Naive thymus-derived CD4-positive, alpha-beta T cell (primary cell): ENCODE data around the gene PKP4. TPM values are rescaled to one million over a fixed set of nuclear protein-coding genes. Genes with fewer than 3 reads are reported as not detected.

Source experiments
- ATAC-seq: fragments of 150-1000 bp; cut with Tn5 transposase; 2 replicates; pipeline ENCODE4 v1.10.0; 2021; ENCODE audit warnings: mild to moderate bottlenecking, moderate library complexity
- CTCF ChIA-PET: fragments of 350-600 bp; sonication (Branson Sonifier 250); formaldehyde crosslinking; loops from one replicate; lab custom pipeline; 2021; ENCODE audit warnings: antibody characterized with exemption; lab: Charles Lee
- POLR2A ChIA-PET: fragments of 350-600 bp; sonication (Branson Sonifier 250); formaldehyde crosslinking; loops from one replicate; lab custom pipeline; 2021; ENCODE audit warnings: antibody characterized with exemption, inconsistent platforms; lab: Charles Lee
- DNase-seq, 9 donors: peaks; one replicate each; pipeline versions ENCODE4 v3.0.0 to v3.0.0-alpha.2; 2020 to 2022; ENCODE audit warnings: mixed read lengths in 1 of 9
- H3K27ac ChIP-seq: one replicate; pipeline ENCODE4 v1.7.0; 2013; ENCODE audit warnings: mild to moderate bottlenecking, low read depth, low read length, moderate library complexity
- H3K27me3 ChIP-seq, 2 donors: one replicate each; pipeline ENCODE4 v1.7.0; 2013; ENCODE audit warnings: low read length in 2 of 2, mild to moderate bottlenecking in 2 of 2, moderate library complexity in 2 of 2; ENCODE audit not compliant: control insufficient read depth in 2 of 2, insufficient read depth in 2 of 2
- H3K36me3 ChIP-seq, 3 experiments: 1 replicate in 2 of 3; 2 replicates in 1 of 3; pipeline ENCODE4 v1.7.0; 2013; ENCODE audit warnings: low read length in 3 of 3, mild to moderate bottlenecking in 3 of 3, moderate library complexity in 1 of 3; ENCODE audit not compliant: insufficient read depth in 3 of 3, control insufficient read depth in 2 of 3
- H3K4me1 ChIP-seq, 2 donors: one replicate each; pipeline ENCODE4 v1.7.0; 2013; ENCODE audit warnings: low read length in 2 of 2, mild to moderate bottlenecking in 2 of 2, moderate library complexity in 1 of 2; ENCODE audit not compliant: control insufficient read depth in 2 of 2, insufficient read depth in 2 of 2
- H3K4me3 ChIP-seq: 2 replicates; pipeline ENCODE4 v1.7.0; 2013; ENCODE audit warnings: mild to moderate bottlenecking, low read length
- H3K9me3 ChIP-seq, 3 experiments: 1 replicate in 2 of 3; 2 replicates in 1 of 3; pipeline ENCODE4 v1.7.0; 2013; ENCODE audit warnings: low read length in 3 of 3; ENCODE audit not compliant: control insufficient read depth in 2 of 3
- H3K27ac Mint-ChIP-seq, 9 donors: one replicate each; pipeline ENCODE4 v1.8.0; 2020 to 2022; ENCODE audit warnings: mixed read lengths in 9 of 9, mild to moderate bottlenecking in 8 of 9, moderate library complexity in 5 of 9, inconsistent platforms in 2 of 9
- H3K27me3 Mint-ChIP-seq, 5 donors: one replicate each; pipeline ENCODE4 v1.8.0; 2021 to 2022; ENCODE audit warnings: mixed read lengths in 5 of 5, mild to moderate bottlenecking in 1 of 5
- H3K36me3 Mint-ChIP-seq, 5 donors: one replicate each; pipeline ENCODE4 v1.8.0; 2020 to 2022; ENCODE audit warnings: mixed read lengths in 5 of 5, mild to moderate bottlenecking in 3 of 5, inconsistent platforms in 1 of 5
- H3K4me1 Mint-ChIP-seq, 7 donors: one replicate each; pipeline ENCODE4 v1.8.0; 2020 to 2022; ENCODE audit warnings: mixed read lengths in 7 of 7, mild to moderate bottlenecking in 3 of 7, inconsistent platforms in 1 of 7
- H3K4me3 Mint-ChIP-seq, 10 donors: one replicate each; pipeline ENCODE4 v1.8.0; 2020 to 2022; ENCODE audit warnings: mild to moderate bottlenecking in 10 of 10, mixed read lengths in 10 of 10, moderate library complexity in 6 of 10, inconsistent platforms in 2 of 10
- H3K9me3 Mint-ChIP-seq, 11 donors: one replicate each; pipeline ENCODE4 v1.8.0; 2020 to 2022; ENCODE audit warnings: mixed read lengths in 11 of 11, mild to moderate bottlenecking in 4 of 11, inconsistent platforms in 1 of 11, moderate library complexity in 1 of 11
- intact Hi-C, 2 donors: fragments of 100-400 bp; cut with micrococcal nuclease; formaldehyde crosslinking; loops; one replicate each; pipeline ENCODE4 v1.15.1; 2023
- polyA plus RNA-seq, 2 donors: library from polyadenylated mRNA; unstranded; fragments of 300-500 nt; fragmentation: Illumina TruSeq; gene quantifications; one replicate each; pipeline ENCODE4 v1.2.3, GENCODE V29; 2021
- total RNA-seq, 6 experiments: library from RNA in 5 of 6; stranded (reverse) in 5 of 6; gene quantifications; 1 replicate in 5 of 6; 2 replicates in 1 of 6; pipeline ENCODE4 v1.2.3 and lab custom pipeline; 2021 to 2026

Gene PKP4
- total and polyA plus RNA-seq, 7 experiments from 2014 or later = 1.3 to 33.2 (median 16.6) TPM

DNA sequence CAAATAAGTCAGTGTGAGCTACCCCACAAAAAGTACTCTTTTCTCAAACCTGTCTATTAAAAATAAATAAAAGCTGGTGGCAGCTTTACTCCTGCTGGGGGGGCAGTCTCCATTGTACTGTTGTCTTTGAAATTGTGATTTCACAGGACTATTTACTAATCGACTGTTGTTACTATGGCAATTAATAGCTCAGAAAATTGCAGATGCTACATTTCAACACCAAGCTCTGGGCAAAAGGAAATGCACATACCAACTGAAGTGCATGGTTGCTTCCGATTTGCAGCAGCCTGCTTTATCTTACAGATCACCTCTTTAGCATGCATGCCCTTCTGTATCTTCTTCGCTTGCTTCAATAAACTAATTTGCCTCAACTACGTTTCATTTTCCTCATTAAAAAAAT, 220.8 kb downstream of the PKP4 start:
- H3K4me1 ChIP-seq = no peaks in the 10 kb centered on the region
- ATAC-seq = no peak
- no peaks in the 10 kb centered on the region for H3K9me3 Mint-ChIP-seq
- H3K36me3 Mint-ChIP-seq = peaks cover 2 to 58% (median 31%) of the 10 kb centered on the region in 5 donors
- peaks cover 0 to 1% (median 0%) of the 10 kb centered on the region in 7 donors for H3K4me1 Mint-ChIP-seq
- H3K27ac ChIP-seq = no peak overlapping the region
- no peak for DNase-seq
- H3K36me3 ChIP-seq = peaks cover 0 to 4% (median 3%) of the 10 kb centered on the region in 3 experiments
- H3K27me3 ChIP-seq = no peaks in the 10 kb centered on the region
- POLR2A ChIA-PET = no interaction called here
- no peak overlapping the region for H3K27ac Mint-ChIP-seq
- H3K9me3 ChIP-seq = no peaks in the 10 kb centered on the region
- CTCF ChIA-PET = no interaction called here
- intact Hi-C loops = no loop called here
- no peaks in the 10 kb centered on the region for H3K27me3 Mint-ChIP-seq
- H3K4me3 ChIP-seq = no peak overlapping the region
- no peak overlapping the region for H3K4me3 Mint-ChIP-seq

DNA sequence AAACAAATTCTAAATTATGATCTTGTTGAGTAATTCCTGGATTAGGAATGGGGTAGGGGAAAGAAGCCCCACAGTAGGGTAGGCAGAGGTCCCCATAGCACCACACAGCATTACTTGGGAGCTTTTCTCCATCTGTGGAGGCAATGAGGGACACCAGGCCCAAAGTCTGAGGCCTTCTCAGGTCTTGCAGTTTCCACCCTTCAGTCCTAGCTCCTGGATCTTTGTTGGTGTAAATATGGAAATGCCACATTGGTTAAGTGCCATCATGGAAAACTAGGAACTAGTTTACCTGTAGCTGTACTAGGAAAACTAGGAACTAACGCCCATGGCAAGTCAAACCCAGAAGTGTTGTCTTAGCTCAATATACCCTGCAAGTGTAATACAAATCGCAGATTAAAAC, 225.1 kb downstream of the PKP4 start:
- intact Hi-C loops = no loop called here
- Mint-ChIP-seq H3K4me3 (no peak overlapping the region), H3K4me1 (no peaks in the 10 kb centered on the region), H3K36me3 (peaks cover 0 to 29% (median 14%) of the 10 kb centered on the region in 5 donors), H3K9me3 (peaks cover 0 to 2% (median 0%) of the 10 kb centered on the region in 11 donors), H3K27ac (no peak overlapping the region), H3K27me3 (no peaks in the 10 kb centered on the region)
- H3K36me3 ChIP-seq = no peaks in the 10 kb centered on the region
- ChIA-PET CTCF (no interaction called here), POLR2A (no interaction called here)
- no peak for ATAC-seq
- no peaks in the 10 kb centered on the region for H3K9me3 ChIP-seq
- no peaks in the 10 kb centered on the region for H3K4me1 ChIP-seq
- DNase-seq = no peak
- no peak overlapping the region for H3K4me3 ChIP-seq
- H3K27ac ChIP-seq = no peak overlapping the region
- no peaks in the 10 kb centered on the region for H3K27me3 ChIP-seq

DNA sequence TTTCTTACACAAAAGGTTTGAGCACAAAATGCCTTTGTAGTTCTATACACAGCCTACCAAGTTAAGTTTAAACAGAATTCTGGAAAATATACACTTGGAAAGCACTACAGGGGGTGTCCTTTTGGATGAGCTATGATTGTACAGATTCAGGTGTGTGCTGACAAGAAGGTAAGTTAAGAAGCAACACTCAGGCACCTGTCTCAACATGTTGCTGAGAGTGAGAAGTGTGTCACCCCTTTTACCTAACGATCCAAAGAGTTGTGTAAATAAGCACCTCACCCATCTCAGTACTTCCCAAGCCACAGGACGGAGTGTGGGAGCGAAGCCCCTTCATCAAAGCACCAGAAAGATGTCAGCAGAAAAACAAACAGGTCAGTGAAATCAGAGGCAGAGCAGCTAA, 228.9 kb downstream of the PKP4 start:
- Histone ChIP-seq H3K27me3 (no peaks in the 10 kb centered on the region), H3K36me3 (no peaks in the 10 kb centered on the region), H3K27ac (no peak overlapping the region), H3K4me1 (no peaks in the 10 kb centered on the region), H3K9me3 (no peaks in the 10 kb centered on the region), H3K4me3 (no peak overlapping the region)
- intact Hi-C loops = no loop called here
- ChIA-PET CTCF (interaction anchor here (0.6 kb wide), 1 partner anchor 467 kb away, joined by 3 read pairs; no protein-coding TSS in a partner anchor), POLR2A (no interaction called here)
- H3K4me1 Mint-ChIP-seq = no peaks in the 10 kb centered on the region
- no peak overlapping the region for H3K4me3 Mint-ChIP-seq
- no peak overlapping the region for H3K27ac Mint-ChIP-seq
- peaks cover 0 to 6% (median 4%) of the 10 kb centered on the region in 5 donors for H3K27me3 Mint-ChIP-seq
- ATAC-seq (no peak), DNase-seq (no peak)
- H3K36me3 Mint-ChIP-seq = peaks cover 0 to 8% (median 3%) of the 10 kb centered on the region in 5 donors
- H3K9me3 Mint-ChIP-seq = peaks cover 0 to 2% (median 0%) of the 10 kb centered on the region in 11 donors

DNA sequence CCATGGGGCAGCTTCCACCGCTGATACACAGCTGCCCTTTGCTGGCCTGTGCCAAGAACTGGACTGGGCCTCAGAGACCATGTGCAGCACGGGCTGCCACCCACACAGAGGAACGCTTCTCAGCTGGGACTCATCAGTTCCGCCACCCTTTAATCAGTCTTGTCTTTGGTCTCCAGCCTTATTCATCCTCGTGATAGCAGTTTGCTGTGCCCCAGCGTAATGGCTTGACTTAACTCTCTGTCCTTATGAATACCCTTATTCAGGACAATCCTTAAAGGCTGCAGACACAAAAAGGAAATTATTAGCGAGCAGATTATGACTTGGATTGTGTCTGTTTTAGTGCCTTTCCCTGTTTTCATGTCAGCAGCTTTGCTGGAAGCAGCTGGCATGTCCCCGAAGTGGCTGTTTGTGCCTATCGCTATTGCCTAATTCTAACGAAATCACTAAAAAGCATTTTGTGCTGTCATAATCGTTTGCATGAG, 229.5 kb downstream of the PKP4 start:
- Mint-ChIP-seq H3K9me3 (peaks cover 0 to 2% (median 0%) of the 10 kb centered on the region in 11 donors), H3K4me3 (no peak overlapping the region), H3K4me1 (no peaks in the 10 kb centered on the region), H3K27ac (no peak overlapping the region), H3K27me3 (peaks cover 0 to 7% (median 4%) of the 10 kb centered on the region in 5 donors), H3K36me3 (peaks cover 0 to 2% (median 0%) of the 10 kb centered on the region in 5 donors)
- H3K36me3 ChIP-seq = no peaks in the 10 kb centered on the region
- ChIA-PET POLR2A (no interaction called here), CTCF (interaction anchor here (0.6 kb wide), 1 partner anchor 466 kb away, joined by 3 read pairs; no protein-coding TSS in a partner anchor)
- DNase-seq (no peak), ATAC-seq (no peak)
- intact Hi-C loops = no loop called here
- no peak overlapping the region for H3K4me3 ChIP-seq
- H3K4me1 ChIP-seq = no peaks in the 10 kb centered on the region
- no peaks in the 10 kb centered on the region for H3K9me3 ChIP-seq
- no peaks in the 10 kb centered on the region for H3K27me3 ChIP-seq
- no peak overlapping the region for H3K27ac ChIP-seq

DNA sequence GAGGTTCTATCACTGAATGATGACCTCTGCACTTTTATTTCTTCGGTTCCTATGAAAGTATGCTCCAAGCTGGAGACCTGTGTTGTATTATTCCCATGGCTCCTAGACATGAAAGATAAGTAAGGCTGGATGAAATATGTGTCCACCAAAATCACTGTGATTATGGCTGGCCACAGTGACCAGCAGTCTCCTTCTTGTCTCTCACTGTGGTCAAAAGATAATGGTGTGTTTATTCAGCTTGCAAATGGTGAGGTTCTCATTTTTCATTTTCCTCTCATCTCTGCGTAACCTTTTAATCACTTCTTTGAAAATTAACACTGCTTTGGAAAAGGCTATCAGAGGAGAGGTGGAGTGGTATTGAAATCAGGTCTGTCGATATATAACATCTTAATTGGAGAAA, 230.6 kb downstream of the PKP4 start:
- ChIA-PET POLR2A (no interaction called here), CTCF (no interaction called here)
- peaks cover 0 to 11% (median 4%) of the 10 kb centered on the region in 5 donors for H3K27me3 Mint-ChIP-seq
- Histone ChIP-seq H3K27ac (no peak overlapping the region), H3K36me3 (no peaks in the 10 kb centered on the region), H3K27me3 (no peaks in the 10 kb centered on the region), H3K4me1 (no peaks in the 10 kb centered on the region), H3K9me3 (no peaks in the 10 kb centered on the region), H3K4me3 (no peak overlapping the region)
- peaks cover 0 to 2% (median 0%) of the 10 kb centered on the region in 11 donors for H3K9me3 Mint-ChIP-seq
- no peaks in the 10 kb centered on the region for H3K36me3 Mint-ChIP-seq
- intact Hi-C loops = no loop called here
- H3K4me3 Mint-ChIP-seq = no peak overlapping the region
- H3K27ac Mint-ChIP-seq = no peak overlapping the region
- no peak for ATAC-seq
- no peak for DNase-seq
- no peaks in the 10 kb centered on the region for H3K4me1 Mint-ChIP-seq

DNA sequence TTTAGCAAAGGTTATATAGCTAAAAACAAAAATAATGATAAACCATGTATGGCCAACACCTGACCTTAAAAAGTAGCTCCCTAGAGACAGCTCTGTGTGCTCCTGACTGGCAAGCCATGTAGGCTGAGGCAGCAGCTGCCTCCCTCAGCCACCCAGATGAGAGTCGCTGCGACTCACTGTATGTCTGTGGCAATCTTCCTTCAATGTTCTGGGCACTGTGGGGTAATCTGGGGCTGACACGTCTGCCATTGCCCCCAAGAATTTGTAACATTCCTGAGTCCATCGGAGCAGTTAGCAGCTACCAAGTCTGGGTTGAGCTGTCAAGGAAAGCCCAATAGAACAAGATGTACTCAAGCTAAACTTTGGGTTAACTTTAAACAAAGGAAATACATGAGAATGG, 232.0 kb downstream of the PKP4 start:
- no peak overlapping the region for H3K27ac ChIP-seq
- H3K36me3 ChIP-seq = no peaks in the 10 kb centered on the region
- H3K4me1 Mint-ChIP-seq = no peaks in the 10 kb centered on the region
- DNase-seq (no peak), ATAC-seq (no peak)
- H3K9me3 Mint-ChIP-seq = peaks cover 0 to 2% (median 0%) of the 10 kb centered on the region in 11 donors
- H3K4me1 ChIP-seq = no peaks in the 10 kb centered on the region
- H3K27ac Mint-ChIP-seq = no peak overlapping the region
- intact Hi-C loops = no loop called here
- ChIA-PET CTCF (no interaction called here), POLR2A (no interaction called here)
- H3K4me3 ChIP-seq = no peak overlapping the region
- H3K36me3 Mint-ChIP-seq = no peaks in the 10 kb centered on the region
- H3K27me3 Mint-ChIP-seq = peaks cover 2 to 11% (median 4%) of the 10 kb centered on the region in 5 donors
- H3K4me3 Mint-ChIP-seq = no peak overlapping the region
- H3K27me3 ChIP-seq = no peaks in the 10 kb centered on the region
- H3K9me3 ChIP-seq = no peaks in the 10 kb centered on the region

DNA sequence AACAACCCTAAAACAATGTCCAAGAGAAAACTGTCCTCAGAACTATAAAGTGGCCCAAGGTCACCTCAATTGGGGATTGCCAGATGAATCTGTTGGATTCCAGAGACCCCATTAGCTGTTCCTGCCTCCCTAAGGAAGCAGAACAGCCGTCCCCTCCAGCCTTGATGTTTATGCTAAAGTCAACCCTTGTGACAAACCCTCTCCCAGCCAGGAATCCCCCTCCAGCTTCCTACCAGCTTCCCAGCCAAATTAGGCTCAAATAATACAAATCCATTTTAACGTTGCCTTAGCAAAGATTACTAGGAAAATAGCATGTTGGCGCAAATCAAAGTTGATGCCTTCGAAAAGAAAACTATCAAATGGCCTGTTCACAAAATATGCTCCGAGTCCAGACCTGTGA, 232.6 kb downstream of the PKP4 start:
- Mint-ChIP-seq H3K4me3 (no peak overlapping the region), H3K36me3 (no peaks in the 10 kb centered on the region), H3K9me3 (peaks cover 0 to 2% (median 0%) of the 10 kb centered on the region in 11 donors), H3K27me3 (peaks cover 2 to 11% (median 4%) of the 10 kb centered on the region in 5 donors), H3K4me1 (no peaks in the 10 kb centered on the region), H3K27ac (no peak overlapping the region)
- Histone ChIP-seq H3K27ac (no peak overlapping the region), H3K4me3 (no peak overlapping the region), H3K9me3 (no peaks in the 10 kb centered on the region), H3K27me3 (no peaks in the 10 kb centered on the region), H3K4me1 (no peaks in the 10 kb centered on the region), H3K36me3 (no peaks in the 10 kb centered on the region)
- ATAC-seq = no peak
- intact Hi-C loops = no loop called here
- ChIA-PET CTCF (no interaction called here), POLR2A (no interaction called here)
- no peak for DNase-seq
